Osteocyte (in vitro differentiated cells): Measurements from ENCODE around the gene AIG1. TPM values are rescaled to one million over a fixed set of nuclear protein-coding genes. Genes with fewer than 3 reads are reported as not detected.

Experiments used
- DNase-seq: peaks from one replicate; pipeline ENCODE4 v3.0.0; 2021; ENCODE audit warnings: mixed read lengths; ENCODE audit not compliant: unreplicated experiment; ENCODE audit errors: extremely low spot score
- H3K27ac Mint-ChIP-seq: one replicate; pipeline ENCODE4 v1.8.0; 2021; ENCODE audit warnings: mild to moderate bottlenecking, mixed read lengths; ENCODE audit not compliant: unreplicated experiment
- H3K27me3 Mint-ChIP-seq: one replicate; pipeline ENCODE4 v1.8.0; 2021; ENCODE audit warnings: mixed read lengths; ENCODE audit not compliant: unreplicated experiment
- H3K36me3 Mint-ChIP-seq: one replicate; pipeline ENCODE4 v1.8.0; 2021; ENCODE audit warnings: mixed read lengths; ENCODE audit not compliant: unreplicated experiment
- H3K4me1 Mint-ChIP-seq: one replicate; pipeline ENCODE4 v1.8.0; 2021; ENCODE audit warnings: mixed read lengths; ENCODE audit not compliant: unreplicated experiment
- H3K4me3 Mint-ChIP-seq: one replicate; pipeline ENCODE4 v1.8.0; 2021; ENCODE audit warnings: mild to moderate bottlenecking, moderate library complexity, mixed read lengths; ENCODE audit not compliant: unreplicated experiment
- H3K9me3 Mint-ChIP-seq: one replicate; pipeline ENCODE4 v1.8.0; 2021; ENCODE audit warnings: mixed read lengths; ENCODE audit not compliant: unreplicated experiment
- total RNA-seq: library from RNA; stranded (reverse); gene quantifications from 2 replicates; pipeline ENCODE4 v1.2.1, GENCODE V29; 2021
- TF ChIP-seq, protein P1 (sequence below): fragments of 200-600 bp; sonication (generic); IDR thresholded peaks from 2 replicates; pipeline ENCODE4 v1.5.0; 2021; ENCODE audit warnings: antibody characterized with exemption, mild to moderate bottlenecking, moderate library complexity

The AIG1 gene
- total RNA-seq, 1 donor from 2014 or later = 40.5 TPM

DNA sequence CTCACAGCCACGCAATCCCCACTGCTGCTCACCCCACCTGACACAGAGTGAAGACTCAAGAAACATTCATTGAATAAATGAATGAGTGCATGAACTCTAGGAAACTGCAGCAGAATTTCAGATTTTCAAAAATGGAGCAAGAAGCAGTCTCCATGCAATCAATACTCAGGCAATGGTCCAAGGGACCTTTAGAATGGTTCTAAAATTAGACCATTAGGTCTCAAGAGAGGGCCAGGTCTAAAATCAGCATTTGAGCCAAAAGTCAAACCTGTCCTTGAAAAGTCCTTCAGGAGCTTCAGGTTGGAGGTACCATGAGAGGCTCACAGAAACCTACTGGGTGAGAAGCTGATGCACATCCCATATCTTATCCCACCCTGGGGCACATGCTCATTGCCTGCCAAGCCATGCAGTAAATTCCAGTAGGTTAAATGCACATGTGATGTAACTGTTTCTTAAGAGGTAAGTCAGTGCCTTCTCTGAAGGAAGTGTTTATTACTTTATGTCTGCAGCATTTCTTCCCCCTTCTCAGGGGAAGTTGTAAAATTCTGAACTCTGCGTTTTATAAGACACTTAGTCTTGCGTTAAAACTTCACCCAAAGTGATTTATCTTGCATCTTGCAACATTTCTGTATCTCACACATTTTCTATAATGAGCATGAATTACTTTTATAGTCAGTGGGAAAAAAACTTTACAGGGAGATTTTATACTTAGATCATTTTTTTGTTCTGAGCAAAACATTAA lies 263.2 kb downstream of the AIG1 start:
- Mint-ChIP-seq H3K4me1 (no peaks in the 10 kb centered on the region), H3K36me3 (no peaks in the 10 kb centered on the region), H3K27ac (no peak overlapping the region), H3K4me3 (no peak overlapping the region), H3K27me3 (no peaks in the 10 kb centered on the region), H3K9me3 (peaks cover 10% of the 10 kb centered on the region)
- DNase-seq = no peak
- TF ChIP-seq, protein P1, sequence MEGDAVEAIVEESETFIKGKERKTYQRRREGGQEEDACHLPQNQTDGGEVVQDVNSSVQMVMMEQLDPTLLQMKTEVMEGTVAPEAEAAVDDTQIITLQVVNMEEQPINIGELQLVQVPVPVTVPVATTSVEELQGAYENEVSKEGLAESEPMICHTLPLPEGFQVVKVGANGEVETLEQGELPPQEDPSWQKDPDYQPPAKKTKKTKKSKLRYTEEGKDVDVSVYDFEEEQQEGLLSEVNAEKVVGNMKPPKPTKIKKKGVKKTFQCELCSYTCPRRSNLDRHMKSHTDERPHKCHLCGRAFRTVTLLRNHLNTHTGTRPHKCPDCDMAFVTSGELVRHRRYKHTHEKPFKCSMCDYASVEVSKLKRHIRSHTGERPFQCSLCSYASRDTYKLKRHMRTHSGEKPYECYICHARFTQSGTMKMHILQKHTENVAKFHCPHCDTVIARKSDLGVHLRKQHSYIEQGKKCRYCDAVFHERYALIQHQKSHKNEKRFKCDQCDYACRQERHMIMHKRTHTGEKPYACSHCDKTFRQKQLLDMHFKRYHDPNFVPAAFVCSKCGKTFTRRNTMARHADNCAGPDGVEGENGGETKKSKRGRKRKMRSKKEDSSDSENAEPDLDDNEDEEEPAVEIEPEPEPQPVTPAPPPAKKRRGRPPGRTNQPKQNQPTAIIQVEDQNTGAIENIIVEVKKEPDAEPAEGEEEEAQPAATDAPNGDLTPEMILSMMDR = no peak

DNA sequence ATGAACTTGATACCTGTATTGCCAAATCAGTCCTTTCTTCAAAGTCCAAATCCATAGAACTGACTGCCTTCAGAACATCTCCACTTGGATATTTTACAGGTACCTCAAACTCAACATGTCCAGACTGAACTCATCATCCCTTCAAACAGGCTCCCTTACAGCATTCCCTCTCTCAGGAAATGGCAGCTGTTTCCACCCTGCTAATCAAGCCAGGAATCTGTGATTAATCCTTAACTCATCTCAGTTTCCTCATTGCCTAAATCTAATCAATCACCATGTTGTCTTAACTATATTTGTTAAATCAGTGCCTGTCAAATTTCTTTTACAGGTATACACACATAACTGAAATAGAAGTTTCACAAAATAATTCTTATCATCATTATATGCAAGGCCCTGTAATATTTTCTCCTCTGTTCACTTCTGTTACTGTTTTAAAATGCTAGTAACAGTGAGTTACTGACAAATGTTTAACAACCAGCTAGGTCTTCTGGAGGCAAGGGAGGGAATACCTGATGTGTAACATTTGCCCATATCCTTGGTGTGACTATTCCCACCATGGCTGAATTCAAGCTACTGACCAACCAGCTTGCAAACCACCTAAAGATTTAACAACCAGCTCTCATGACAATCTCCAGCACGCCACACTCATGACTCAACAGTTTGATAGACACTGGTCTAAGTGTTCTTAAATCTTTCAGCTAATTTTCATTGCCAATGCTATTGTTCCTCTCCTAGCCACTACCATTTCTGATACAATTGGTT lies 264.9 kb downstream of the AIG1 start:
- TF ChIP-seq, protein P1 = no peak
- Mint-ChIP-seq H3K4me1 (no peaks in the 10 kb centered on the region), H3K9me3 (no peaks in the 10 kb centered on the region), H3K27ac (no peak overlapping the region), H3K4me3 (no peak overlapping the region), H3K36me3 (peaks cover 4% of the 10 kb centered on the region), H3K27me3 (no peaks in the 10 kb centered on the region)
- DNase-seq = no peak

DNA sequence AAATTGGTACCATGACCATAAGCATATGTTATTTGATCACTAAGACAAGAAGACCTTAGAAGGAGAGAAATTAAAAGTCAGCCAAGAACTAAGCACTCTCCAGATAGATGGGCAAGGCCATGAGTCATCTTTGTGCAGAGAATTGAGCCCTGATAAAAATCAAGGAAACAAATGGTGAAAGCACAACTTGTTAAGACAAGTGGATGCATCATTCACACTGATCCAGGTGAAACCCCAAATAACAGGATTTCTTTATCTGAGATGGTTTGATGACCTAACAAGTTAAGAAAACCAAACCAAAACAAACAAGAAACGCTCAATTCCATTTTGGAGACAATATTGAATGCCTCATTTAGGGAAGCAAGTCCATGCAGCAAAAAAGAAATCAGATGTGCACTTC lies 268.2 kb downstream of the AIG1 start:
- H3K36me3 Mint-ChIP-seq = peaks cover 4% of the 10 kb centered on the region
- DNase-seq = no peak
- no peak overlapping the region for H3K27ac Mint-ChIP-seq
- H3K9me3 Mint-ChIP-seq = no peaks in the 10 kb centered on the region
- no peaks in the 10 kb centered on the region for H3K27me3 Mint-ChIP-seq
- no peak overlapping the region for H3K4me3 Mint-ChIP-seq
- H3K4me1 Mint-ChIP-seq = no peaks in the 10 kb centered on the region
- TF ChIP-seq, protein P1 = no peak

DNA sequence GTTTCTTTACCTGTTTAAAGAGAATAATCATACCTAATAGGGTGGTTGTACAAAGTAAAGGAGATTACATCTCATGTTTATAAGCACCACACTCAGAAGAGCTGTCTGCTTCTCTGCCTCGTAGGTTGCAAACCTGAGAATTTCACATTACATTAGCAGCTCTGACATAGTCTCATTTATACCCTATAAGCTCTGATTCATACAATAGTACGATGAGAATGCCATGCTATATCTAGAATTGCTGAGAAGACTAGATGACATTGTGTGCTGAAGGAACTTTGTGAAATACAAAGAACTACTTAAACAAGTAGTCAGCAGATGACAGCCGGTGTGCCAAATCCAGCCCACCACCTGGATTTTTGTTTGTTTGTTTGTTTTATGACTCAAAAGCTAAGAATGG lies 268.6 kb downstream of the AIG1 start:
- no peaks in the 10 kb centered on the region for H3K9me3 Mint-ChIP-seq
- H3K4me3 Mint-ChIP-seq = no peak overlapping the region
- no peaks in the 10 kb centered on the region for H3K4me1 Mint-ChIP-seq
- no peaks in the 10 kb centered on the region for H3K27me3 Mint-ChIP-seq
- no peak overlapping the region for H3K27ac Mint-ChIP-seq
- peaks cover 4% of the 10 kb centered on the region for H3K36me3 Mint-ChIP-seq
- no peak for DNase-seq
- TF ChIP-seq, protein P1 = no peak

DNA sequence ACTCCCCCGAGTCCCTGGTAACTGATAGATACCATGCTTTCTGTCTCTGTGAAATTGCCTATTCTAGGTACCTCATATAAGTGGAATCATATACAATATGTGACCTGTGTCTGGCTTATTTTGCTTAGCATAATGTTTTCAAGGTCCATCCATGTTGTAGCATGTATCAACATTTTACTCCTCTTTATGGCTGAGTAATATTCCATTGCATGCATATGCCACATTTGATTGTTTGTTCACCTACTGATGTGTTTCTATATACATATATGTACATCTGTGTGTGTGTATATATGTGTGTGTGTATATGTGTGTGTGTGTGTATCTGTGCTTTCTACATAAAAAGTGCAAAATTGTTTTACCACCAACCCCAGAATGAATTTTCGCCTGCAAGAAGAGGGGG lies 270.7 kb downstream of the AIG1 start:
- Mint-ChIP-seq H3K36me3 (peaks cover 8% of the 10 kb centered on the region), H3K4me1 (peaks cover 5% of the 10 kb centered on the region), H3K4me3 (no peak overlapping the region), H3K27ac (no peak overlapping the region), H3K27me3 (no peaks in the 10 kb centered on the region), H3K9me3 (no peaks in the 10 kb centered on the region)
- TF ChIP-seq, protein P1 = no peak
- DNase-seq = no peak
